Transverse colon (tissue), 4 donors: ENCODE measurements around the gene CNST. TPM values are rescaled to one million over a fixed set of nuclear protein-coding genes. Genes with fewer than 3 reads are reported as not detected.

Experiments
- DNase-seq: peaks from one replicate; pipeline ENCODE4 v3.0.0-alpha.2; 2019
- H3K27ac ChIP-seq, 4 donors: fragments of 200-600 bp; sonication (generic); 2 replicates each; pipeline ENCODE4 v1.5.1; 2016 to 2018; ENCODE audit warnings: inconsistent platforms in 4 of 4
- H3K27me3 ChIP-seq: fragments of 200-600 bp; sonication (generic); 2 replicates; pipeline ENCODE4 v1.5.1; 2017; ENCODE audit warnings: inconsistent platforms
- H3K36me3 ChIP-seq, 4 donors: fragments of 200-600 bp; sonication (generic); 2 replicates each; pipeline ENCODE4 v1.5.1; 2017 to 2019; ENCODE audit warnings: inconsistent platforms in 4 of 4
- H3K4me1 ChIP-seq, 4 donors: fragments of 200-600 bp; sonication (generic); 2 replicates each; pipeline ENCODE4 v1.5.1; 2017 to 2020; ENCODE audit warnings: inconsistent platforms in 4 of 4
- H3K4me3 ChIP-seq, 4 donors: fragments of 200-600 bp; sonication (generic); 1 replicate in 1 of 4; 2 replicates in 3 of 4; pipeline versions ENCODE4 v1.5.1 to v1.6.1; 2017 to 2019; ENCODE audit warnings: inconsistent platforms in 4 of 4
- H3K9me3 ChIP-seq, 2 donors: fragments of 200-600 bp; sonication (generic); 2 replicates each; pipeline ENCODE4 v1.5.1; 2017 to 2019; ENCODE audit warnings: inconsistent platforms in 2 of 2
- EP300 ChIP-seq: sonication (generic); formaldehyde crosslinking; IDR thresholded peaks from one replicate; pipeline ENCODE4 v1.6.1; 2017; ENCODE audit warnings: antibody characterized with exemption, low read depth
- POLR2A ChIP-seq: fragments of 450-650 bp; IDR thresholded peaks from one replicate; pipeline ENCODE4 v1.6.1; 2016; ENCODE audit warnings: antibody characterized with exemption, mild to moderate bottlenecking, moderate library complexity
- POLR2AphosphoS5 ChIP-seq, 3 donors: sonication (generic); formaldehyde crosslinking; IDR thresholded peaks; one replicate each; pipeline ENCODE4 v1.6.1; 2016; ENCODE audit warnings: antibody characterized with exemption in 3 of 3
- WGBS, 2 donors: methylation state at CpG; one replicate each; pipeline ENCODE4 v1.1.5; 2018; ENCODE audit warnings: low coverage in 1 of 2; 5-methylcytosine and 5-hydroxymethylcytosine counted together
- in situ Hi-C, 4 donors: fragments of 200-750 bp; cut with MboI; loops; one replicate each; pipeline versions ENCODE4 v1.15.0 to v1.15.1; 2017; ENCODE audit warnings: low sequenced_read_pairs in 3 of 4, low pct_ligation_motif_present in 1 of 4, low pct_unique_long_range_greater_than_20kb in 1 of 4
- intact Hi-C: fragments of 100-400 bp; cut with DNase I; formaldehyde crosslinking; loops from one replicate; pipeline ENCODE4 v1.15.1; 2023; ENCODE audit warnings: low total_unique reads
- total RNA-seq, 4 donors: library from RNA; depleted of rRNA; stranded (reverse); fragments of >200 nt; gene quantifications; one replicate each; pipeline ENCODE4 v1.1.0, GENCODE V29; 2016
- TF ChIP-seq, protein P1 (sequence below), 5 experiments: fragments of 200-600 bp in 3 of 5; fragments of 450-650 bp in 2 of 5; sonication (generic) in 3 of 5; IDR thresholded peaks; 1 replicate in 2 of 5; 2 replicates in 3 of 5; pipeline ENCODE4 v1.5.1; 2016 to 2017; ENCODE audit warnings: antibody characterized with exemption in 5 of 5, inconsistent platforms in 3 of 5, mild to moderate bottlenecking in 2 of 5, moderate library complexity in 1 of 5

CNST gene
- total RNA-seq, 4 donors from 2014 or later = 44.0 to 83.0 (median 53.5) TPM

DNA sequence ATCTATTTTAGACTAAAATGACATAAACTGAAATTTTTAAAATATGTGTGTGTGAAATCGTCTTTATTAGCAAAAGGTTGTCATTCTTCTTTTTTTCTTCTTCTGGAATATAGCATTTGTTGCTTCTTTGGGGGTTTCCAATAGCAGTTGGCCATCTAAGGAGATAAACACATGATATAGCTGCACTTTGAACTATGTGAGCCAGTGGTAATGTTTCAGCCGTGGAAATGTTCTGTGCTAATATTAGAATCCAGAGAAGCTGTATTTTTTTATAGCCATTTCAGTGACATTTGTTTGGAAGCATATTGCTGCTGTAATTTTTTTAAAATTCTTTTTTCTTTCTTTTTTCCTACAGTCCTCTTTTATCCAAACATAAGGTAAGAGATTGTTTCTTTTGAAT, 75.1 kb downstream of the CNST start:
- TF ChIP-seq, protein P1, sequence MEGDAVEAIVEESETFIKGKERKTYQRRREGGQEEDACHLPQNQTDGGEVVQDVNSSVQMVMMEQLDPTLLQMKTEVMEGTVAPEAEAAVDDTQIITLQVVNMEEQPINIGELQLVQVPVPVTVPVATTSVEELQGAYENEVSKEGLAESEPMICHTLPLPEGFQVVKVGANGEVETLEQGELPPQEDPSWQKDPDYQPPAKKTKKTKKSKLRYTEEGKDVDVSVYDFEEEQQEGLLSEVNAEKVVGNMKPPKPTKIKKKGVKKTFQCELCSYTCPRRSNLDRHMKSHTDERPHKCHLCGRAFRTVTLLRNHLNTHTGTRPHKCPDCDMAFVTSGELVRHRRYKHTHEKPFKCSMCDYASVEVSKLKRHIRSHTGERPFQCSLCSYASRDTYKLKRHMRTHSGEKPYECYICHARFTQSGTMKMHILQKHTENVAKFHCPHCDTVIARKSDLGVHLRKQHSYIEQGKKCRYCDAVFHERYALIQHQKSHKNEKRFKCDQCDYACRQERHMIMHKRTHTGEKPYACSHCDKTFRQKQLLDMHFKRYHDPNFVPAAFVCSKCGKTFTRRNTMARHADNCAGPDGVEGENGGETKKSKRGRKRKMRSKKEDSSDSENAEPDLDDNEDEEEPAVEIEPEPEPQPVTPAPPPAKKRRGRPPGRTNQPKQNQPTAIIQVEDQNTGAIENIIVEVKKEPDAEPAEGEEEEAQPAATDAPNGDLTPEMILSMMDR (IDR thresholded peaks at IDR 0.05) = no peak
- TF ChIP-seq POLR2AphosphoS5 (IDR thresholded peaks at IDR 0.05) = no peak
- TF ChIP-seq EP300 = no peak
- no peak for TF ChIP-seq POLR2A
- H3K4me3 ChIP-seq = no peak overlapping the region
- H3K9me3 ChIP-seq = no peaks in the 10 kb centered on the region
- H3K27ac ChIP-seq = peak overlapping the region in 3 of 4 donors; percentile 3 to 47 (median 6)
- peaks cover 0 to 13% (median 2%) of the 10 kb centered on the region in 4 donors for H3K36me3 ChIP-seq
- H3K27me3 ChIP-seq = no peaks in the 10 kb centered on the region
- peaks cover 0 to 16% (median 2%) of the 10 kb centered on the region in 4 donors for H3K4me1 ChIP-seq
- WGBS, 2 donors = 52 to 56% methylated on average over 1 to 2 of the region's 2 CpGs
- in situ Hi-C loops (no loop called here), intact Hi-C loops (no loop called here)
- DNase-seq = no peak

DNA sequence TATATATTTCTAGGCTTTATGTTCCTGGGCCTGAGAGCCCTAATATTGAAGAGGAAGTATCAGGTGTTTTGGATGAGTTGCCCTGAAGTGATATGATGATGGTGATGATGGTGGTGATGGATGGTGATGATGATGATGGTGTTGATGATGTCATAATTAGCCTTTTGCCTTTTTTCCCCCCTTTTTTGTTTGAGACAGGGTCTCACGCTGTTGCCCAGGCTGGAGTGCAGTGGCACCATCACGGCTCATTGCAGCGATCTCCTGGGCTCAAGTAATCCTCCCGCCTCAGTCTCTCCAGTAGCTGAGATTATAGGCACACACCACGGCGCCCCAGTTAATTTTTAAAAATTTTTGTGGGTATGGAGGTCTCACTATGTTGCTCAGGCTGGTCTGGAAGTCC, 76.5 kb downstream of the CNST start:
- in situ Hi-C loops (no loop called here), intact Hi-C loops (no loop called here)
- DNase-seq = no peak
- H3K27ac ChIP-seq = no peak overlapping the region
- H3K27me3 ChIP-seq = no peaks in the 10 kb centered on the region
- no peak for TF ChIP-seq POLR2AphosphoS5 (IDR thresholded peaks at IDR 0.05)
- TF ChIP-seq POLR2A = no peak
- TF ChIP-seq, protein P1 (IDR thresholded peaks at IDR 0.05) = no peak
- TF ChIP-seq EP300 = no peak
- WGBS, 2 donors = 97 to 100% methylated on average over 6 of the region's 6 CpGs
- no peaks in the 10 kb centered on the region for H3K9me3 ChIP-seq
- peaks cover 0 to 16% (median 2%) of the 10 kb centered on the region in 4 donors for H3K4me1 ChIP-seq
- H3K36me3 ChIP-seq = peaks cover 0 to 22% (median 6%) of the 10 kb centered on the region in 4 donors
- H3K4me3 ChIP-seq = no peak overlapping the region

DNA sequence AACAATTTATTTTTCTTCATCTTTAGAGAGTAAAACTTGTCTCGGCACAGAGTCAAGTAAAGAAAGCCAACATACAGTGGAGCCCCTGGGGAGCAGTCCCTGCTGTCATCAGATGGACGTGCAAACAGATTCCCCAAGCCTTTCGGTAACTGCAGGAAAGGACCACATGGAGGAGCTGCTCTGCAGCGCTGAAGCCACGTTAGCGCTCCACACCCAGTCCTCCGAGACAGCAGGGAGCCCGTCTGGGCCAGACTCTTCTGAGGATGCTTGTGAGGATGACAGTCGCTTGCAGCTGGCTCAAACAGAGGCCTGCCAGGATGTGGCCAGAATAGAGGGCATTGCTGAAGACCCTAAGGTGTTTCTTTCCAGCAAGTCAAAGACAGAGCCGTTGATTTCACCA, 80.9 kb downstream of the CNST start:
- no peak for TF ChIP-seq POLR2A
- no peak for TF ChIP-seq POLR2AphosphoS5 (IDR thresholded peaks at IDR 0.05)
- no peak for TF ChIP-seq EP300
- TF ChIP-seq, protein P1 (IDR thresholded peaks at IDR 0.05) = peak; percentile 36 to 48 (median 46)
- Histone ChIP-seq H3K4me3 (no peak overlapping the region), H3K27ac (peak overlapping the region in 2 of 4 donors; percentile 64), H3K36me3 (peaks cover 0 to 29% (median 14%) of the 10 kb centered on the region in 4 donors), H3K4me1 (no peaks in the 10 kb centered on the region), H3K27me3 (no peaks in the 10 kb centered on the region), H3K9me3 (no peaks in the 10 kb centered on the region)
- in situ Hi-C loops = no loop called here
- DNase-seq = peak; percentile 24
- 52 to 60% methylated on average over 3 to 10 of the region's 10 CpGs for WGBS, 2 donors
- intact Hi-C loops = loop anchor here (5.0 kb wide), 1 partner anchor 85 kb away; no protein-coding TSS in a partner anchor

DNA sequence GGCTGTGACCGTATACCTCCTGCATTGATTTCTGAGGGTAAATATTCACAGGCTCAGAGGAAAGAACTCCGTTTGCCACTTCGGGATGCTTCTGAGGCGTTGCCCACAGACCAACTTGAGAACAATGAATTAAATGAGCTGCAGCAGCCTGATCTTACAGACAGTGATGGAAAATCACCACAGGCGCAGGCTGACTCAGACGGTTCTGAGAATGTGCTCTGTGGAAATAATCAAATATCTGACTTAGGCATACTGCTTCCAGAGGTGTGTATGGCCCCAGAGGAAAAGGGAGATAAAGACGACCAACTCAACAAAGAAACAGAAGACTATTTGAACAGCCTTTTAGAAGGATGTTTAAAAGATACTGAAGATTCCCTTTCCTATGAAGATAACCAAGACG, 81.3 kb downstream of the CNST start:
- intact Hi-C loops = loop anchor here (5.0 kb wide), 1 partner anchor 85 kb away; no protein-coding TSS in a partner anchor

More for the DNA sequence above, 81.3 kb downstream of the CNST start:
- TF ChIP-seq EP300 (no peak), POLR2A (no peak), POLR2AphosphoS5 (IDR thresholded peaks at IDR 0.05) (no peak)
- TF ChIP-seq, protein P1 (IDR thresholded peaks at IDR 0.05) = no peak
- Histone ChIP-seq H3K4me1 (no peaks in the 10 kb centered on the region), H3K36me3 (peaks cover 0 to 29% (median 12%) of the 10 kb centered on the region in 4 donors), H3K27me3 (no peaks in the 10 kb centered on the region), H3K27ac (peak overlapping the region in 2 of 4 donors; percentile 64), H3K4me3 (no peak overlapping the region), H3K9me3 (no peaks in the 10 kb centered on the region)
- WGBS, 2 donors = 73 to 74% methylated on average over 3 to 8 of the region's 8 CpGs
- no peak for DNase-seq
- in situ Hi-C loops = no loop called here
